Uterus (tissue), 2 donors: Measurements from ENCODE around the gene ZNF423.

Experiments used
- CTCF ChIP-seq, 4 experiments: fragments of 200-600 bp in 2 of 4; fragments of 450-650 bp in 2 of 4; sonication (generic) in 2 of 4; IDR thresholded peaks; one replicate each; pipeline ENCODE4 v1.5.1; 2016 to 2019; ENCODE audit warnings: antibody characterized with exemption in 4 of 4, mild to moderate bottlenecking in 2 of 4, moderate library complexity in 1 of 4
- POLR2A ChIP-seq, 2 donors: fragments of 450-650 bp; IDR thresholded peaks; one replicate each; pipeline ENCODE4 v1.6.1; 2016; ENCODE audit warnings: antibody characterized with exemption in 2 of 2, mild to moderate bottlenecking in 1 of 2, moderate library complexity in 1 of 2

GRCh38 chr16:49620158-49620868, 235.6 kb downstream of the ZNF423 start:
- TF ChIP-seq CTCF (IDR thresholded peaks at IDR 0.05) (no peak), POLR2A (IDR thresholded peaks at IDR 0.05) (no peak)
